GM23338 (cell line): Measurements from ENCODE around the gene RHOH. TPM values are rescaled to one million over a fixed set of nuclear protein-coding genes. Genes with fewer than 3 reads are reported as not detected.

Source experiments
- ATAC-seq: fragments of 200-7000 bp; cut with Tn5 transposase; 3 replicates; pipeline ENCODE4 v1.9.1; 2020
- DNase-seq: peaks from one replicate; pipeline ENCODE4 v3.0.0-alpha.2; 2015; ENCODE audit warnings: low spot score
- H2AFZ ChIP-seq: fragments of 200-600 bp; sonication (generic); 2 replicates; pipeline ENCODE4 v1.8.0; 2016; ENCODE audit warnings: antibody characterized with exemption, mild to moderate bottlenecking, moderate library complexity
- H3F3A ChIP-seq: fragments of 200-600 bp; sonication (generic); replicated peaks from 2 replicates; pipeline ENCODE4 v1.8.0; 2017; ENCODE audit warnings: antibody characterized with exemption, mixed run types, low read depth
- H3K27ac ChIP-seq: fragments of 200-600 bp; sonication (generic); 2 replicates; pipeline ENCODE4 v1.6.1; 2016; ENCODE audit warnings: low read depth
- H3K27me3 ChIP-seq: fragments of 200-600 bp; sonication (generic); 2 replicates; pipeline ENCODE4 v1.8.0; 2016; ENCODE audit warnings: mild to moderate bottlenecking, mixed run types, moderate library complexity; ENCODE audit not compliant: insufficient read depth
- H3K36me3 ChIP-seq: fragments of 200-600 bp; sonication (generic); 2 replicates; pipeline ENCODE4 v1.8.0; 2016; ENCODE audit warnings: mild to moderate bottlenecking; ENCODE audit not compliant: insufficient read depth
- H3K4me1 ChIP-seq: fragments of 200-600 bp; sonication (generic); 2 replicates; pipeline ENCODE4 v1.8.0; 2016; ENCODE audit warnings: mild to moderate bottlenecking, moderate library complexity; ENCODE audit not compliant: insufficient read depth
- H3K4me2 ChIP-seq: fragments of 200-600 bp; sonication (generic); 2 replicates; pipeline ENCODE4 v1.7.1; 2017; ENCODE audit warnings: mixed run types
- H3K4me3 ChIP-seq: fragments of 200-600 bp; sonication (generic); 2 replicates; pipeline ENCODE4 v1.6.1; 2016; ENCODE audit warnings: mixed run types
- H3K79me2 ChIP-seq: fragments of 200-600 bp; sonication (generic); replicated peaks from 2 replicates; pipeline ENCODE4 v1.8.0; 2017; ENCODE audit warnings: mild to moderate bottlenecking; ENCODE audit not compliant: insufficient read depth
- H3K9me2 ChIP-seq: fragments of 200-600 bp; sonication (generic); 2 replicates; pipeline ENCODE4 v1.8.0; 2017; ENCODE audit not compliant: insufficient read depth
- H4K20me1 ChIP-seq: fragments of 200-600 bp; sonication (generic); replicated peaks from 2 replicates; pipeline ENCODE4 v1.8.0; 2017; ENCODE audit warnings: mild to moderate bottlenecking; ENCODE audit not compliant: insufficient read depth
- H3K27ac Mint-ChIP-seq: 2 replicates; pipeline ENCODE4 v1.8.0; 2020; ENCODE audit warnings: inconsistent platforms, mild to moderate bottlenecking, moderate library complexity, mixed read lengths
- H3K27me3 Mint-ChIP-seq: 3 replicates; pipeline ENCODE4 v1.8.0; 2022; ENCODE audit warnings: low read depth, mild to moderate bottlenecking, moderate library complexity, mixed read lengths, inconsistent platforms; ENCODE audit not compliant: insufficient read depth, poor library complexity
- H3K36me3 Mint-ChIP-seq: 3 replicates; pipeline ENCODE4 v1.8.0; 2021; ENCODE audit warnings: low read depth, mild to moderate bottlenecking, inconsistent platforms, moderate library complexity, mixed read lengths
- H3K4me1 Mint-ChIP-seq: 3 replicates; pipeline ENCODE4 v1.8.0; 2020; ENCODE audit warnings: mild to moderate bottlenecking, inconsistent platforms, mixed read lengths
- H3K4me3 Mint-ChIP-seq: 3 replicates; pipeline ENCODE4 v1.8.0; 2021; ENCODE audit warnings: moderate library complexity, mild to moderate bottlenecking, inconsistent platforms, mixed read lengths
- H3K9me3 Mint-ChIP-seq: 3 replicates; pipeline ENCODE4 v1.8.0; 2020; ENCODE audit warnings: moderate library complexity, mild to moderate bottlenecking, inconsistent platforms, mixed read lengths
- CREB1 ChIP-seq: fragments of 250-450 bp; sonication (Bioruptor Pico); IDR thresholded peaks from 2 replicates; pipeline ENCODE4 v1.5.0; 2020; ENCODE audit warnings: low read depth, mild to moderate bottlenecking, moderate library complexity
- CTCF ChIP-seq, 2 experiments: fragments of 200-600 bp in 1 of 2; sonication (generic) in 1 of 2; conservative IDR thresholded peaks; 2 replicates each; pipeline versions ENCODE4 v1.5.1 to v1.6.1; 2016 to 2017; ENCODE audit warnings: antibody characterized with exemption in 2 of 2, low read depth in 2 of 2, mild to moderate bottlenecking in 2 of 2, moderate library complexity in 1 of 2
- ETS1 ChIP-seq: IDR thresholded peaks from 2 replicates; pipeline ENCODE4 v1.6.1; 2016; ENCODE audit warnings: antibody characterized with exemption
- EZH2phosphoT487 ChIP-seq: fragments of 200-600 bp; sonication (generic); IDR thresholded peaks from one replicate; pipeline ENCODE4 v1.8.1; 2018; ENCODE audit warnings: antibody characterized with exemption; ENCODE audit not compliant: unreplicated experiment
- JUNB ChIP-seq: IDR thresholded peaks from one replicate; pipeline ENCODE4 v1.6.1; 2016; ENCODE audit warnings: antibody characterized with exemption; ENCODE audit not compliant: unreplicated experiment
- NANOG ChIP-seq: IDR thresholded peaks from 2 replicates; pipeline ENCODE4 v1.6.1; 2016; ENCODE audit warnings: antibody characterized with exemption, borderline replicate concordance
- POLR2AphosphoS5 ChIP-seq: IDR thresholded peaks from 2 replicates; pipeline ENCODE4 v1.6.1; 2016; ENCODE audit warnings: antibody characterized with exemption, low read depth
- REST ChIP-seq: IDR thresholded peaks from one replicate; pipeline ENCODE4 v1.6.1; 2018; ENCODE audit warnings: antibody characterized with exemption; ENCODE audit not compliant: unreplicated experiment
- STAT1 ChIP-seq: IDR thresholded peaks from one replicate; pipeline ENCODE4 v1.6.1; 2016; ENCODE audit warnings: antibody characterized with exemption; ENCODE audit not compliant: unreplicated experiment
- ZNF114 ChIP-seq: fragments of 250-450 bp; sonication (Bioruptor Pico); IDR thresholded peaks from 2 replicates; pipeline ENCODE4 v1.5.0; 2020; ENCODE audit warnings: mild to moderate bottlenecking, moderate library complexity
- ZNF462 ChIP-seq: fragments of 250-450 bp; sonication (Bioruptor Pico); IDR thresholded peaks from 2 replicates; pipeline ENCODE4 v1.5.0; 2020; ENCODE audit warnings: mild to moderate bottlenecking, moderate library complexity
- polyA plus RNA-seq: library from polyadenylated mRNA; unstranded; fragments of >200 nt; fragmentation: Nextera tagmentation; extraction: Ambion mirVana; gene quantifications from 2 replicates; pipeline ENCODE4 v1.2.1, GENCODE V29; 2016
- total RNA-seq: library from RNA; depleted of rRNA; stranded (reverse); fragments of >200 nt; shearing (Covaris generic); gene quantifications from 2 replicates; pipeline ENCODE4 v1.2.3, GENCODE V29; 2014

RHOH gene
- total and polyA plus RNA-seq, 2 experiments from 2014 or later: 2.2 to 3.7 TPM

- H2AFZ ChIP-seq: no peak overlapping the region
- H3K79me2 ChIP-seq: no peaks in the 10 kb centered on the region
- Mint-ChIP-seq H3K9me3 (no peaks in the 10 kb centered on the region), H3K27ac (no peak overlapping the region), H3K4me3 (no peak overlapping the region), H3K36me3 (no peaks in the 10 kb centered on the region; the same call in 2 of the 3 replicates), H3K4me1 (peaks cover 16% of the 10 kb centered on the region), H3K27me3 (peaks cover 3% of the 10 kb centered on the region)
- no peak overlapping the region for H3K27ac ChIP-seq
- H4K20me1 ChIP-seq: no peaks in the 10 kb centered on the region
- peaks cover 8% of the 10 kb centered on the region; the same call in 1 of the 2 replicates for H3K4me1 ChIP-seq
- TF ChIP-seq CTCF (conservative IDR thresholded peaks at IDR 0.05; ENCODE audit: low read depth in 2 of 2) (no peak), EZH2phosphoT487 (no peak), ZNF114 (CRISPR knock-in tag) (no peak), ZNF462 (CRISPR knock-in tag) (no peak), POLR2AphosphoS5 (no peak), NANOG (no peak), STAT1 (no peak), CREB1 (CRISPR knock-in tag) (no peak), JUNB (no peak), ETS1 (no peak), REST (no peak)
- H3K9me2 ChIP-seq: no peaks in the 10 kb centered on the region
- H3K4me3 ChIP-seq: no peak overlapping the region
- H3K36me3 ChIP-seq: no peaks in the 10 kb centered on the region
- H3K4me2 ChIP-seq: no peak overlapping the region
- no peak for ATAC-seq
- no peak for DNase-seq
- no peaks in the 10 kb centered on the region for H3K27me3 ChIP-seq
- H3F3A ChIP-seq: no peaks in the 10 kb centered on the region
Observed at GRCh38 chr4:40214661-40215418, 18.0 kb downstream of the RHOH start.
